Measurements from ENCODE around the gene ASB16. TPM values are rescaled to one million over a fixed set of nuclear protein-coding genes. Genes with fewer than 3 reads are reported as not detected.

The ASB16 gene
- total and polyA plus RNA-seq, 12 donors = 0.64 to 16.4 (median 13.4) TPM

DNA sequence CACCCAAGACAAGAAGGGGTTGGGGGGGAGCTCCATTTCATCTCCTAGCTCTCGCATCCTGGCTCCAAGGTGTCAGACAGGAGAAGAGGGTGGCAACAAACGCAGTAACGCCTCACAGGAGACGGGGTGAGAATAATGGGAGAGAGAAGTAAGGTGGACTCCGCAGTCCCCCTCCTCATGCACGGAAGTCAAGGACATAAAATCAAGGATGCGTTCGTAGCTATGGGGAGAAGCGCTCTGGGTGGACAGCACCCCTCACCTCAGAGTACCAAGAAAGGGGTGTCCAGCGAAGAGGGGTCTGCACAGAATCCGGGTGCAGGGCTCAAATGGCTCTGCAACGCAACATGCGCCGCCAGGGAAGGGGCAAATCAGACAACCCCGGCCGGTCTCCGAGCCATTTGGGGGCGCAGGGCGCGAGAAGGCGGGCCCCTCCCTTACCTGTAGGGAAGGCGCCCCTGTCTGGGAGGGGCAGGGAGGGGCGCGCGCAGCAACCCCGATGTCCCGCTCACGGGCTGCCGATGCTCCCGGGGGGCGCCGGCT is 47.6 kb upstream of the ASB16 start:
- WGBS, 2 donors = 0 to 2% methylated on average over 22 to 32 of the region's 32 CpGs
- no peak for ATAC-seq
- H3K36me3 ChIP-seq = peaks cover 0 to 3% (median 0%) of the 10 kb centered on the region in 9 donors
- no peaks in the 10 kb centered on the region for H3K9me3 ChIP-seq
- H3K27me3 ChIP-seq = no peaks in the 10 kb centered on the region
- peak overlapping the region; percentile 67 to 100 (median 94) for H3K4me3 ChIP-seq
- no peak for TF ChIP-seq CTCF (IDR thresholded peaks at IDR 0.05)
- no peak for DNase-seq
- H3K27ac ChIP-seq = peak overlapping the region; percentile 59 to 98 (median 94)
- H3K4me1 ChIP-seq = peaks cover 3 to 60% (median 51%) of the 10 kb centered on the region in 9 donors
- intact Hi-C loops (cut with DNase I) = loop anchor here in 4 of 10 donors (1.0 to 5.0 kb wide), 6 partner anchors 18 to 56 kb away; partner anchors contain the start of genes G6PC3 (in 2 of the 4), HROB (in 1 of the 4) and LSM12 (in 1 of the 4)

DNA sequence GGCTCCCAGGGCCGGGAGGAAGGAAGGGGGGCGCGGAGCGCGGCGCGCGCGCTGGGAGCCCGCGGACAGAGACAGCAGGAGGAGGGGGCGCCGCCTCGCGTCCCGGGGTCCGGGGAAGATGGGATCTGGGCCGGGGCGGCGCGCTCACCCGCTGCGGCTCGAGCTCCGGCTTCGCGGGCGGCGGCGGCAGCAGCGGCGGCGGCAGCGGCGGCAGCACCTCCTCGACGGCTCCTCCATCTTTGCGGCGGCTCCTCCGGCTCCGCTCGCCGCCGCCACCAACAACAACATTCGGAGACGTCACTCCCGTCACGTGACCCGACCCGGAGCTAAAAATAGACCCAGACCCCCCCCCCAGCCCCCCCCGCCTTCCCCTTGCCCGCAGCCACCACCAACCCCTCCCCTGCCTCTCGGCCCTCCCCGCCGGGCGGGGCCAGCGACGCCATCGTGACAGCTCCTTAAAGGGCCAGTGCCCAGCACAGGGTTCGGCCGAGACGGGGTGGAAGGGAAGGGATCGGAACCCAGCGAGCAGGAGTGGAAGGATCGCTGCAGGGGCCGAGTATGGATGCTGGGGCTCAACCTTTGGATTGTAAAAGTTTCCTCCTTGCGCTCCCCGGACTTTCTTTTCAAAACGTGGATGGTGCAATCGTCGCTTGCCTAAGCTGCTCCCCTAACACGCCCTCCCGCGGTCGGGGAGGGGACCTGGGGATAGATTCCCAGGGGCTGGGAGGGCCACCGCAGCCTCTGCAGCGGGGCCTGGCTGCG is 47.0 kb upstream of the ASB16 start, which contains the start of gene HDAC5:
HDAC5 (minus strand) TSS at position 286 of the 762 bp plus-strand sequence. CDS start 6,126 bp downstream, outside the sequence.
- Histone ChIP-seq H3K36me3 (peaks cover 0 to 3% (median 0%) of the 10 kb centered on the region in 9 donors), H3K4me1 (peaks cover 3 to 54% (median 48%) of the 10 kb centered on the region in 9 donors), H3K9me3 (no peaks in the 10 kb centered on the region), H3K27ac (peak within 1 kb of the TSS; percentile 59 to 98 (median 94)), H3K4me3 (peak within 1 kb of the TSS; percentile 67 to 100 (median 94)), H3K27me3 (no peaks in the 10 kb centered on the region)
- intact Hi-C loops (cut with DNase I) = loop anchor here in 4 of 10 donors (1.0 to 5.0 kb wide), 6 partner anchors 17 to 56 kb away; partner anchors contain the start of genes G6PC3 (in 2 of the 4), HROB (in 1 of the 4) and LSM12 (in 1 of the 4)
- ATAC-seq (peak; percentile 97 to 99 (median 98)), DNase-seq (peak; percentile 96)
- TF ChIP-seq CTCF (IDR thresholded peaks at IDR 0.05) = peak; percentile 43 to 84 (median 66)
- 0% methylated on average over 54 to 66 of the region's 78 CpGs for WGBS, 2 donors

GRCh38 chr17:44124118-44124438 is 46.4 kb upstream of the ASB16 start:
- ATAC-seq (no peak), DNase-seq (no peak)
- TF ChIP-seq CTCF (IDR thresholded peaks at IDR 0.05) = peak in 2 of 9 donors; percentile 15 to 25
- intact Hi-C loops (cut with DNase I) = loop anchor here in 2 of 10 donors (5.0 kb wide), 2 partner anchors 52 to 57 kb away; partner anchors contain the start of genes G6PC3 (in 1 of the 2) and LSM12 (in 1 of the 2)
- Histone ChIP-seq H3K27ac (peak overlapping the region; percentile 51 to 98 (median 94)), H3K9me3 (no peaks in the 10 kb centered on the region), H3K4me1 (peaks cover 3 to 48% (median 44%) of the 10 kb centered on the region in 9 donors), H3K4me3 (peak overlapping the region; percentile 46 to 100 (median 94)), H3K27me3 (no peaks in the 10 kb centered on the region), H3K36me3 (peaks cover 0 to 3% (median 0%) of the 10 kb centered on the region in 9 donors)
- 5 to 7% methylated on average over 8 of the region's 8 CpGs for WGBS, 2 donors

- 91 to 93% methylated on average over 7 of the region's 7 CpGs for WGBS, 2 donors
- H3K27ac ChIP-seq = no peak overlapping the region
- intact Hi-C loops (cut with DNase I) = no loop called here
- no peaks in the 10 kb centered on the region for H3K36me3 ChIP-seq
- no peak for DNase-seq
- ATAC-seq = no peak
- H3K27me3 ChIP-seq = no peaks in the 10 kb centered on the region
- no peaks in the 10 kb centered on the region for H3K9me3 ChIP-seq
- H3K4me1 ChIP-seq = peaks cover 0 to 16% (median 7%) of the 10 kb centered on the region in 9 donors
- H3K4me3 ChIP-seq = no peak overlapping the region
- no peak for TF ChIP-seq CTCF (IDR thresholded peaks at IDR 0.05)
Observed at GRCh38 chr17:44128383-44128782, 42.1 kb upstream of the ASB16 start.

Measured in heart right ventricle (tissue), 16 donors.